PC-3 (cell line): ENCODE measurements around the gene SPOP. TPM values are rescaled to one million over a fixed set of nuclear protein-coding genes. Genes with fewer than 3 reads are reported as not detected.

Experiments
- ATAC-seq: fragments of 200-7000 bp; cut with Tn5 transposase; 2 replicates; pipeline ENCODE4 v1.9.1; 2020; ENCODE audit warnings: mild to moderate bottlenecking, moderate library complexity
- BruUV-seq: library from RNA; stranded (reverse); fragments of 400-500 nt; replicated peaks from 2 replicates; lab custom pipeline; 2021; lab: Mats Ljungman, UMichigan
- CTCF ChIA-PET: fragments of 300-600 bp; sonication (Branson Sonifier 250); formaldehyde crosslinking; loops from one replicate; lab custom pipeline; 2022; ENCODE audit warnings: antibody characterized with exemption; lab: Charles Lee
- POLR2A ChIA-PET: fragments of 300-600 bp; sonication (Branson Sonifier 250); formaldehyde crosslinking; loops from one replicate; lab custom pipeline; 2022; ENCODE audit warnings: antibody characterized with exemption; ENCODE audit not compliant: unreplicated experiment; lab: Charles Lee
- DNase-seq: peaks from one replicate; pipeline ENCODE4 v3.0.0-alpha.2; 2015
- H2AFZ ChIP-seq: fragments of 300-600 bp; sonication (generic); 2 replicates; pipeline ENCODE4 v1.6.0; 2016; ENCODE audit warnings: antibody characterized with exemption, low read length
- H3F3A ChIP-seq: fragments of 300-600 bp; sonication (generic); one replicate; pipeline ENCODE4 v1.6.0; 2017; ENCODE audit warnings: antibody characterized with exemption, low read length, control low read depth, mild to moderate bottlenecking; ENCODE audit not compliant: unreplicated experiment
- H3K27ac ChIP-seq: fragments of 300-600 bp; sonication (generic); 2 replicates; pipeline ENCODE4 v1.5.1; 2016; ENCODE audit warnings: mild to moderate bottlenecking, low read length
- H3K27me3 ChIP-seq: fragments of 300-600 bp; sonication (generic); 2 replicates; pipeline ENCODE4 v1.6.1; 2016; ENCODE audit warnings: low read length, mixed read lengths
- H3K36me3 ChIP-seq: fragments of 300-600 bp; sonication (generic); 2 replicates; pipeline ENCODE4 v1.6.1; 2016; ENCODE audit warnings: low read depth, mixed run types, low read length, mixed read lengths
- H3K4me1 ChIP-seq: fragments of 300-600 bp; sonication (generic); 2 replicates; pipeline ENCODE4 v1.5.1; 2016; ENCODE audit warnings: low read length; ENCODE audit not compliant: insufficient read depth
- H3K4me2 ChIP-seq: fragments of 300-600 bp; sonication (generic); 2 replicates; pipeline ENCODE4 v1.6.0; 2016; ENCODE audit warnings: low read length
- H3K4me3 ChIP-seq: fragments of 300-600 bp; sonication (generic); 2 replicates; pipeline ENCODE4 v1.5.1; 2016; ENCODE audit warnings: mild to moderate bottlenecking, low read length, mixed read lengths
- H3K79me2 ChIP-seq: fragments of 300-600 bp; sonication (generic); 2 replicates; pipeline ENCODE4 v1.6.1; 2017; ENCODE audit warnings: low read length, mixed read lengths
- H3K9ac ChIP-seq: fragments of 300-600 bp; sonication (generic); 2 replicates; pipeline ENCODE4 v1.6.0; 2016; ENCODE audit warnings: mild to moderate bottlenecking, low read length
- H3K9me2 ChIP-seq: fragments of 300-600 bp; sonication (generic); replicated peaks from 2 replicates; pipeline ENCODE4 v1.6.1; 2016; ENCODE audit warnings: mixed run types, low read length, mixed read lengths
- H3K9me3 ChIP-seq: fragments of 300-600 bp; sonication (generic); 2 replicates; pipeline ENCODE4 v1.6.1; 2016; ENCODE audit warnings: low read length, mixed read lengths
- H4K20me1 ChIP-seq: fragments of 300-600 bp; sonication (generic); 2 replicates; pipeline ENCODE4 v1.6.1; 2016; ENCODE audit warnings: low read length, mixed read lengths
- EZH2 ChIP-seq: fragments of 300-600 bp; sonication (generic); IDR thresholded peaks from one replicate; pipeline ENCODE4 v1.6.1; 2017; ENCODE audit warnings: antibody characterized with exemption, mild to moderate bottlenecking, low read length; ENCODE audit not compliant: unreplicated experiment
- EZH2phosphoT487 ChIP-seq: fragments of 300-600 bp; sonication (generic); IDR thresholded peaks from 2 replicates; pipeline ENCODE4 v1.6.1; 2018; ENCODE audit warnings: mild to moderate bottlenecking, antibody characterized with exemption, low read length, borderline replicate concordance
- intact Hi-C: fragments of 100-400 bp; cut with micrococcal nuclease; formaldehyde crosslinking; loops from 2 replicates; pipeline ENCODE4 v1.9.0; 2023
- total RNA-seq: library from RNA; depleted of rRNA; stranded (reverse); fragments of >200 nt; gene quantifications from 2 replicates; pipeline ENCODE4 v1.2.3, GENCODE V29; 2014
- TF ChIP-seq, protein P1 (sequence below): fragments of 300-600 bp; sonication (generic); conservative IDR thresholded peaks from 2 replicates; pipeline ENCODE4 v1.5.1; 2017; ENCODE audit warnings: antibody characterized with exemption, low read depth, mild to moderate bottlenecking, low read length

Gene SPOP
- total RNA-seq, 1 experiment from 2014 or later, result 54.7 TPM

DNA sequence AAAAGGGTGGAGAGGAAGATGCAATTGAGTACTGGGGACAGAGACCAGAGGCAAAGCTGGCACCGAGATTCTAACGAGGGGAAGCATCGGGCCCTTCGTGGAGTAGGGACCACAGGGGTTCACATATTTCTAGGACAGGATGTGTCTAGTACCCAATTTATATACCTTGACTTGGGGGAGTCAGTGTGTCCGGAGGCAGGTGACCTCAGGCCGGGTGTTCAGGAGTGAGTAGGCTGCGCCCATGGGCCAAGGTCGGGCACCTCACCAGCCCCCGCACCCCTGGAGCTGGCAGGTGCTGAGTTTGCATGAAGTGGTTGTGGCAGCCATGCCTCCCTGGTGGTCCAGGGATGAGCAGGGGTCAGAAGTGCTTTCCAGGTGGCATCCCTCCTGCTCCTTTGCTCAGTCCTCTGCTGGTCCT lies 110.8 kb downstream of the SPOP start:
- Histone ChIP-seq H3K36me3 (no peaks in the 10 kb centered on the region), H3K27me3 (no peaks in the 10 kb centered on the region), H4K20me1 (no peaks in the 10 kb centered on the region), H3K9ac (no peak overlapping the region), H3K4me2 (no peak overlapping the region), H3K4me3 (no peak overlapping the region), H3F3A (no peaks in the 10 kb centered on the region), H3K4me1 (peaks cover 20% of the 10 kb centered on the region), H3K9me2 (no peaks in the 10 kb centered on the region), H3K79me2 (no peaks in the 10 kb centered on the region), H3K27ac (no peak overlapping the region), H3K9me3 (no peaks in the 10 kb centered on the region), H2AFZ (no peak overlapping the region)
- DNase-seq, result no peak
- TF ChIP-seq EZH2phosphoT487, result no peak
- TF ChIP-seq, protein P1, sequence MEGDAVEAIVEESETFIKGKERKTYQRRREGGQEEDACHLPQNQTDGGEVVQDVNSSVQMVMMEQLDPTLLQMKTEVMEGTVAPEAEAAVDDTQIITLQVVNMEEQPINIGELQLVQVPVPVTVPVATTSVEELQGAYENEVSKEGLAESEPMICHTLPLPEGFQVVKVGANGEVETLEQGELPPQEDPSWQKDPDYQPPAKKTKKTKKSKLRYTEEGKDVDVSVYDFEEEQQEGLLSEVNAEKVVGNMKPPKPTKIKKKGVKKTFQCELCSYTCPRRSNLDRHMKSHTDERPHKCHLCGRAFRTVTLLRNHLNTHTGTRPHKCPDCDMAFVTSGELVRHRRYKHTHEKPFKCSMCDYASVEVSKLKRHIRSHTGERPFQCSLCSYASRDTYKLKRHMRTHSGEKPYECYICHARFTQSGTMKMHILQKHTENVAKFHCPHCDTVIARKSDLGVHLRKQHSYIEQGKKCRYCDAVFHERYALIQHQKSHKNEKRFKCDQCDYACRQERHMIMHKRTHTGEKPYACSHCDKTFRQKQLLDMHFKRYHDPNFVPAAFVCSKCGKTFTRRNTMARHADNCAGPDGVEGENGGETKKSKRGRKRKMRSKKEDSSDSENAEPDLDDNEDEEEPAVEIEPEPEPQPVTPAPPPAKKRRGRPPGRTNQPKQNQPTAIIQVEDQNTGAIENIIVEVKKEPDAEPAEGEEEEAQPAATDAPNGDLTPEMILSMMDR, result no peak
- TF ChIP-seq EZH2, result no peak
- no TSS peak for BruUV-seq
- CTCF ChIA-PET, result interaction anchor here (0.7 to 1.2 kb wide), 5 partner anchors 10 to 153 kb away, joined by 3 to 13 read pairs (median 4); partner anchors contain the start of gene PHB1
- POLR2A ChIA-PET, result no interaction called here
- ATAC-seq, result no peak
- intact Hi-C loops, result loop anchor here (5.0 kb wide), 2 partner anchors 290 to 430 kb away; partner anchors contain the start of gene DLX3

DNA sequence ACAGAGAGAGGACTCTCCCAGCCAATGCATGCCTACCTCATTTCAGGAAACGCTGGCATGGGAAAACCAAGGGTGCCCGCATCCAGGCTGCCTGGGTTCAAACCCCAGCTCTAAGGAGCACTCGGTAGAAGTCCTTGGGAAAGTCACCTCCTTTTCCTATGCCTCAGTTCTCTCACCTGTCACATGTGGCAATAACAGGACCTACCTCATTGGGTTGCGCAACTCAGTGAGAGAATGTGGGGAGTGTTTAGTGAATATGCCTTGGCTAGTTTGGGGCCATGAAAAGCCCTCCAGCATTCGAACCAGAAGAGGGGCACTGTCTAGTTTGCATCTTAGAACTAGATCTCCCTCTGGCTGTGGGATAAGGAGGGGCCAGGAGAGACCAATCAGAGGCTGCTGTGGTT lies 111.2 kb downstream of the SPOP start:
- H2AFZ ChIP-seq, result no peak overlapping the region
- H3K9me3 ChIP-seq, result no peaks in the 10 kb centered on the region
- no peak overlapping the region for H3K9ac ChIP-seq
- no peak for ATAC-seq
- H3K4me2 ChIP-seq, result peak overlapping the region; percentile 4; the same call in 1 of the 2 replicates
- ChIA-PET CTCF (no interaction called here), POLR2A (no interaction called here)
- H3F3A ChIP-seq, result no peaks in the 10 kb centered on the region
- no peak for TF ChIP-seq EZH2
- no peak for TF ChIP-seq EZH2phosphoT487
- TF ChIP-seq, protein P1, result no peak
- H3K79me2 ChIP-seq, result no peaks in the 10 kb centered on the region
- no TSS peak for BruUV-seq
- H3K9me2 ChIP-seq, result no peaks in the 10 kb centered on the region
- H3K27me3 ChIP-seq, result no peaks in the 10 kb centered on the region
- no peak for DNase-seq
- no peaks in the 10 kb centered on the region for H4K20me1 ChIP-seq
- no peaks in the 10 kb centered on the region for H3K36me3 ChIP-seq
- intact Hi-C loops, result loop anchor here (5.0 kb wide), 2 partner anchors 291 to 431 kb away; partner anchors contain the start of gene DLX3
- peaks cover 20% of the 10 kb centered on the region for H3K4me1 ChIP-seq
- H3K4me3 ChIP-seq, result no peak overlapping the region
- no peak overlapping the region for H3K27ac ChIP-seq

GRCh38 chr17:49565948-49566491 lies 111.9 kb downstream of the SPOP start:
- H3K27me3 ChIP-seq, result no peaks in the 10 kb centered on the region
- intact Hi-C loops, result loop anchor here (5.0 kb wide), 2 partner anchors 291 to 431 kb away; partner anchors contain the start of gene DLX3
- DNase-seq, result peak; percentile 46
- no peaks in the 10 kb centered on the region for H4K20me1 ChIP-seq
- peak; percentile 4; the same call in 1 of the 2 replicates for ATAC-seq
- BruUV-seq, result no TSS peak
- no peaks in the 10 kb centered on the region for H3K9me2 ChIP-seq
- CTCF ChIA-PET, result interaction anchor here (0.6 to 1.0 kb wide), 2 partner anchors 9 to 115 kb away, joined by 5 to 7 read pairs; no protein-coding TSS in a partner anchor
- peak overlapping the region; percentile 72 for H3K4me2 ChIP-seq
- peaks cover 20% of the 10 kb centered on the region for H3K4me1 ChIP-seq
- peak overlapping the region; percentile 39; the same call in 1 of the 2 replicates for H3K4me3 ChIP-seq
- H3K27ac ChIP-seq, result no peak overlapping the region
- no peaks in the 10 kb centered on the region for H3K9me3 ChIP-seq
- POLR2A ChIA-PET, result interaction anchor here (0.6 kb wide), 1 partner anchor 777 kb away, joined by 7 read pairs; no protein-coding TSS in a partner anchor
- no peaks in the 10 kb centered on the region for H3K79me2 ChIP-seq
- H2AFZ ChIP-seq, result peak overlapping the region; percentile 45
- no peaks in the 10 kb centered on the region for H3F3A ChIP-seq
- no peak overlapping the region for H3K9ac ChIP-seq
- TF ChIP-seq, protein P1, result no peak
- TF ChIP-seq EZH2phosphoT487 (no peak), EZH2 (no peak)
- no peaks in the 10 kb centered on the region for H3K36me3 ChIP-seq
